DND-41 (cell line): ENCODE data around the gene CPO.

Experiments used
- CTCF ChIP-seq: IDR thresholded peaks from 2 replicates; pipeline ENCODE4 v1.5.1; 2012; ENCODE audit warnings: borderline replicate concordance, low read length, moderate library complexity, mild to moderate bottlenecking; ENCODE audit not compliant: poor library complexity, severe bottlenecking; ENCODE audit errors: extremely low read depth
- EZH2 ChIP-seq: IDR thresholded peaks from 3 replicates; pipeline ENCODE4 v1.6.1; 2012; ENCODE audit warnings: borderline replicate concordance, low read depth, mild to moderate bottlenecking, moderate library complexity, low read length, inconsistent platforms; ENCODE audit not compliant: severe bottlenecking

DNA sequence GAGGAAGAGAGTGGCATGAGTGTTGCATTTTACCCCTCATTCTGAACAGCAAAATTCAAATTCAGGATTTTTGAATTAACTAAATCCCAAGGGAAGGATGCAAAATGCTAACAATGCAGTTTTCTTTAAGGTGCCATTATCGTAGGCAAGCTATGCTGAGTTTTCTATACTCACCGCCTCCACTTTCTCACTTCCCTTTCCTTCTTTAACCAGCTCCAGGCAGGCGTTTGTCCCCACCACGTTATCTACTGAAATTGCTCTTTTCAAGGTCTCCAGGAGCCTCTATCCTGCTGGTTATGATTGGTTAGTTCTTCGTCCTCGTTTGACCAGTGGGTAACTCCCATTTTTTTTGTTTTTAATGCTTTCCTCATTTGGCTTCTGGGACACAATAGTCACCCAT lies 1.8 kb upstream of the CPO start:
- no peak for TF ChIP-seq CTCF
- no peak for TF ChIP-seq EZH2
